AG04449 (cell line): Measurements from ENCODE around the gene KRT16.
A peak's percentile ranks its signal among the peaks of the same experiment; 100 is the strongest.

ENCODE experiments used
- CTCF ChIA-PET: fragments of 350-600 bp; formaldehyde crosslinking; extraction: SDS; loops from one replicate; lab custom pipeline; 2021; ENCODE audit warnings: antibody characterized with exemption; lab: Yijun Ruan, JAX
- POLR2A ChIA-PET: fragments of 400-600, 350-600 bp; formaldehyde crosslinking; extraction: SDS; loops from one replicate; lab custom pipeline; 2020; ENCODE audit warnings: antibody characterized with exemption, inconsistent platforms; lab: Yijun Ruan, JAX
- DNase-seq: peaks from one replicate; pipeline ENCODE4 v3.0.0-alpha.2; 2010; ENCODE audit warnings: low read depth, low spot score
- H3K4me3 ChIP-seq: 2 replicates; pipeline ENCODE4 v1.5.1; 2011; ENCODE audit warnings: low read depth, mild to moderate bottlenecking, control low read depth, low read length
- TF ChIP-seq, protein P1 (sequence below): IDR thresholded peaks from one replicate; pipeline ENCODE4 v1.5.1; 2011; ENCODE audit warnings: mild to moderate bottlenecking, moderate library complexity, low read length, control low read depth, inconsistent platforms; ENCODE audit not compliant: insufficient read depth; ENCODE audit errors: missing control alignments

The KRT16 gene

DNA sequence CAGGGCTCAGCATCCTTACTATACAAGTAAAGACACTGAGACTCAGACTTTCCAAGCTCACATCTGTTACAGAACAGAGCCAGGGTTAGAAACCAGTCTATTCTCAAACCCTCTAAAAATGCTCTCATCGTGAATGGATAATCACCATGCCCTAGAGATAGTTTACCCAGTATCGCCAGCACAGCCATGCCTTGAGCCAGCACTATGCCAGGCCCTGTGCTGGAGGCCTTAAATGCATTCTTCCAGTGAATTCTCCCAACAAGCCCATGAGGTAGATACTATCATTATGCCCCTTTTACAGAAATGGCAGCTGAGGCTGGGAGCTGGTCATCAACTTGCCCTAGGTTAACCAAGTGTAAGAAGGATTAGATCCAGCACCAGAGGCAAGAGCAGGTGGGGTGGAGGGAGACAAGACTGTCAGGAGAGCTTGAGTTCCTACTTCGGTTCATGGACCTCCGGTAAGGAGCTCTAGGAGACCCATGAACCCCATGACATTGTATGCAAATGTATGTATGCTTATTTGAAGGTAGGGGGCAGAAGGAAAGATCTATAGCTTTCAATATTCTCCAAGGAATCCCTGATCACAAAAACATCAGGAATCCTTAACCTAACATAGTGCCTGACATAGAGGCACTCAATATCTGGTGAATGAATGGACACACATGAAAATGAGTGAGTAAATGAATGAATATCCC lies 31.1 kb downstream of the KRT16 start:
- POLR2A ChIA-PET, result no interaction called here
- no peak overlapping the region for H3K4me3 ChIP-seq
- TF ChIP-seq, protein P1, sequence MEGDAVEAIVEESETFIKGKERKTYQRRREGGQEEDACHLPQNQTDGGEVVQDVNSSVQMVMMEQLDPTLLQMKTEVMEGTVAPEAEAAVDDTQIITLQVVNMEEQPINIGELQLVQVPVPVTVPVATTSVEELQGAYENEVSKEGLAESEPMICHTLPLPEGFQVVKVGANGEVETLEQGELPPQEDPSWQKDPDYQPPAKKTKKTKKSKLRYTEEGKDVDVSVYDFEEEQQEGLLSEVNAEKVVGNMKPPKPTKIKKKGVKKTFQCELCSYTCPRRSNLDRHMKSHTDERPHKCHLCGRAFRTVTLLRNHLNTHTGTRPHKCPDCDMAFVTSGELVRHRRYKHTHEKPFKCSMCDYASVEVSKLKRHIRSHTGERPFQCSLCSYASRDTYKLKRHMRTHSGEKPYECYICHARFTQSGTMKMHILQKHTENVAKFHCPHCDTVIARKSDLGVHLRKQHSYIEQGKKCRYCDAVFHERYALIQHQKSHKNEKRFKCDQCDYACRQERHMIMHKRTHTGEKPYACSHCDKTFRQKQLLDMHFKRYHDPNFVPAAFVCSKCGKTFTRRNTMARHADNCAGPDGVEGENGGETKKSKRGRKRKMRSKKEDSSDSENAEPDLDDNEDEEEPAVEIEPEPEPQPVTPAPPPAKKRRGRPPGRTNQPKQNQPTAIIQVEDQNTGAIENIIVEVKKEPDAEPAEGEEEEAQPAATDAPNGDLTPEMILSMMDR, result no peak
- DNase-seq, result no peak
- CTCF ChIA-PET, result interaction anchor here (1.0 to 3.6 kb wide), 10 partner anchors 10 to 84 kb away, joined by 3 to 23 read pairs (median 5); no protein-coding TSS in a partner anchor

DNA sequence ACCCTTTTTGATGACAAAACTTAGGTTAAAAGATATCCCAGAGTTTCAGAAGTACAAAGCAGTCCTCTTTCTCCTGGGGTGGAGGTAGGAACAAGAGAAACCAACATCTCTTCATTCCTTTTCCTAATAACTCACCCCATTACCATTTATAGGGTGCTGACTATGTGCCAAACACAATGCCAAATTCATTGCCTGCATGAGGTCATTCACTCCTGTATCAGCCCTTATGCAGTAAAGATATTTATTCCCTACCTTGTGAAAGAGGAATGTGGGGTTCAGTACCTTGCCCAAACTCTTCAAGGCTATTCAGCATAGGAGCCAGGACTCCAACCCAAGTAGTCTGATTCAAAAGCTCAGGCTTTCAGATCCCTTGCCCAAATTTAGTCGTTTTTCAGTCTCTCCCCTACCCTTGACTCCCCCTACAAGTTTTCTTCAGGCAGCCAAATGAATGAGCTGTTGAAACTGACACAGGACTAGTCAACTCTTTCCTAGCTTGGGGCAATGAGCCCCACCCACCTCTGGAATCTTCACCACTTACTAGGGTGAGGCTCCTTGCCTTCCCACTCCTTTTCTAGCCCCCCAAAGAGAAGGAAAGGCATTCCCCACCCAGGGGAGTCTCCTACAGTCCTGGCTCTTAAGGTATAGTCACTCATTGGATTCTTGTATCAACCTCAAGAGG lies 31.7 kb downstream of the KRT16 start:
- DNase-seq, result no peak
- CTCF ChIA-PET, result interaction anchor here (1.0 to 3.6 kb wide), 10 partner anchors 10 to 85 kb away, joined by 3 to 23 read pairs (median 5); no protein-coding TSS in a partner anchor
- TF ChIP-seq, protein P1, result no peak
- POLR2A ChIA-PET, result no interaction called here
- H3K4me3 ChIP-seq, result no peak overlapping the region

DNA sequence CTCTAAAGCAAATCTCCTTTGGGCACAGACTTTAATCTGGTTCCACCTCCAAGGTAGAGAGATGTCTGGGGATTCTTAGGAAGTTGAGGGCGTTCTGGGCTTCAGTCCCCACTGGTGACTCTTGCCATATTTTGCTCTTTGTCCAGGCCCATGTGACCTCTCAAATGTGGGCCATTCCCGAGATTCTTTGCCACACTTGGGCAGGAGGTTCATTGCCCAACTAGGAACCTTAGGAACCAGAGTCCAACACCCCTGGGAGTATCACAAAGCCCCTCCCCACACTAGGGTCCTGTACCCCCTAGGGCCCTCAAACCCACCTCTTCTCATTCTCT lies 32.4 kb downstream of the KRT16 start:
- ChIA-PET CTCF (interaction anchor here (0.6 to 3.6 kb wide), 10 partner anchors 12 to 82 kb away, joined by 3 to 47 read pairs (median 15); no protein-coding TSS in a partner anchor), POLR2A (no interaction called here)
- TF ChIP-seq, protein P1, result no peak
- DNase-seq, result no peak
- no peak overlapping the region for H3K4me3 ChIP-seq

DNA sequence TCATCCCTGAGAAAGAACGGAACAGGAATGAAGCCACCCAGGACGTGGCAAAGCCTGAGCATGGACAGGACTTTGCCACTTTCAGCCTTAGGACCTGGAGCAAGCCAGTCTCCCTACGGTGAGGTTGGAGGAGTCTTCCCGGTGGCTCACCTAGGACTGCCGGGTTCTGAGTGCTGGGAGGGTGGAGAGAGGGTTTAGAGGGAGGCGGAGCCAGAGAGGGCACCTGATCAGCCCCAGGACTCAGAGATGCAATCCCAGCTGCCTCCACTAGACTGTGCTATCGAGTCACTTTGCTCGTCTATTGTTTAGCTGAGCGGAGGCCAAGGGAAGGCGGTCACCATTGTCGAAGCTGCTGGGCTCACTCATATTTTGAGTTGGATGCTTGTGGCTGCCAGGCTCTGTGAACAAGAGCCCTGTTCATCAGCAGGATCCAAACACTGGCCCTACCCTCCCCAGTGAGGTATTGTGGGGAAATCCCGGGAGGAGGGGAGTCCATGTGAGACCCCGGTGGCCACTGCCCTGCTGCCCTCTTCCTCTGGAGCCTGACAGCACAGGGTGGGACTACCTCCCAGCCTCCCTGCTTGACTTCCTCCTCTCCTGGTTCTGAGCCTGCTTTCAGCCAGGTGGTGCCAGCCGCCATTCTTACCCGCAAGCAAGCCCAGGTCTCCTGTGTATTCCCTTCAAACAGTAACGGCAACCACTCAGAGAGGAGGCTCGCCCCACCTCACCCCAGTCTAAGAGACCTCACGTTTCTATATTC lies 32.9 kb downstream of the KRT16 start:
- CTCF ChIA-PET, result interaction anchor here (0.6 to 2.9 kb wide), 16 partner anchors 9 to 1022 kb away, joined by 3 to 47 read pairs (median 5); no protein-coding TSS in a partner anchor
- no peak overlapping the region for H3K4me3 ChIP-seq
- POLR2A ChIA-PET, result no interaction called here
- no peak for DNase-seq
- TF ChIP-seq, protein P1, result peak; percentile 83

DNA sequence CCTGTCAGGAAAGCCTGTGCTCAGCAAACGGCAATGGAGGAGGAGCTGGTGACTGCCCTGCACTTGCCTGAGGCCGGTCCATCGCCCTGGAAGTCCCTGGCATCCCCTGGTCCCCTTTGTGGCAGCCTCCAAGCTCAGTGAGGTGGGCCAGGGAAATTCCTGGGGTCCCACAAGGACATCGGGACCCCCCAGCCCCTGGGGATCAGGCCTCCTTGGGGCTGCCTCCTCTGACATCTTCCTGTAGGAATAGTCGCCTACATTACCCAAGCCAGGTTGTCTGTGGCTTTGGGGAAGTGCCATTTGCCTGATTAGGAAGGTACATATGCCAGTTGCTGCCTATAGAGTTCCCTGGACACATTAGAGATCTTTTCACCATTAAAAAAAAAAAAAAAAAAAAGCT lies 33.6 kb downstream of the KRT16 start:
- TF ChIP-seq, protein P1, result no peak
- CTCF ChIA-PET, result interaction anchor here (0.6 to 2.9 kb wide), 15 partner anchors 8 to 1021 kb away, joined by 3 to 47 read pairs (median 5); no protein-coding TSS in a partner anchor
- no peak overlapping the region for H3K4me3 ChIP-seq

More for the DNA sequence above, 33.6 kb downstream of the KRT16 start:
- DNase-seq, result no peak
- POLR2A ChIA-PET, result no interaction called here
